HG03575 (cell line): ENCODE measurements around the gene RING1.

ENCODE experiments used
- ATAC-seq: cut with Tn5 transposase; IDR thresholded peaks from one replicate; pipeline ENCODE4 v1.9.1; 2021; ENCODE audit not compliant: unreplicated experiment, insufficient number of reproducible peaks, low FRiP score; ENCODE audit errors: extremely low read depth

Gene RING1

GRCh38 chr6:33208091-33208967 is at the start of gene RING1:
RING1 (plus strand) TSS chr6:33208500; CDS start chr6:33208823, 323 bp downstream.
- ATAC-seq = no peak

DNA sequence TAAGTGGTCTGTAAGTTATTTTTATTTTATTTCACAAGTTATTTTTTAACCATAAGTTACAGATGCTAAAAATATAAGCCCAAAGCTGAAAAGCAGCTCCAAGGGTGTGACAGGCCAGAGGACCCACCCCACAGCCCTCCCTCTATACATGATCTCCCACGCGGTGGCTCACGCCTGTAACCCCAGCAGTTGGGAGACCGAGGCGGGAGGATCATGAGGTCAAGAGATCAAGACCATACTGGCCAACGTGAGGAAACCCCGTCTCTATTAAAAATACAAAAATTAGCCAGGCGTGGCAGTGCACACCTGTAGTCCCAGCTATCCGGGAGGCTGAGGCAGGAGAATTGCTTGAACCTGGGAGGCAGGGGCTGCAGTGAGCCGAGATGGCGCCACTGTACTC is 48.2 kb upstream of the RING1 start:
- no peak for ATAC-seq

DNA sequence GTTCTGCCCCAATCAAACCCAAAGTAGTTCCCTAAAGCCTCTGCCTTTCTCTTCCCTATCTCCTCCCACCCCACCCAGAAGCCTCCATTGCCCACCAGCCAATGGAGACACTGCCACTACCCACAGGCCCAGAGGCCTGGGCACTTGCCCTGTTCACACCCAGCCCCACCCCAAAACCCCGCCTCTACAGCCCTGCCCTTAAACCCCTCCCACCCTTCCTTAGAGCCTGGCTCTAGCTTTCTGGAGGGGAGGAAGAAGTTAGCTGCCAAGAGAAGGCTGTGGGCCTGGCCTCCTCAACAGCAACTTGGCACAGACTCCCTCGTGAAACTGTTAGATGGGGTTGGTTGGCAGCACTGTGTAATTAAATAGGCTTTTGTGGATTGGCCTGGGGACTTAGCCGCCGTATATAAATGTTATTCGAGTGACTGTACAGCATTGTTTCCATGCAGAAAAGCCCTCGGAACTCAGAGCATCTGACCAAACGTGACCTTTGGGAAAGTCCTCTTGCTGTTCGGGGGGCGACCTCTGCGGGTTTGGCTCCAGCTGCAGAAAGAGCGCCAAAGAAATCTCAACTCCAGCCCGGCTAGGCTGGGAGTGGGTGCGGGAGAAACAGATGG is 47.5 kb upstream of the RING1 start:
- ATAC-seq = no peak

DNA sequence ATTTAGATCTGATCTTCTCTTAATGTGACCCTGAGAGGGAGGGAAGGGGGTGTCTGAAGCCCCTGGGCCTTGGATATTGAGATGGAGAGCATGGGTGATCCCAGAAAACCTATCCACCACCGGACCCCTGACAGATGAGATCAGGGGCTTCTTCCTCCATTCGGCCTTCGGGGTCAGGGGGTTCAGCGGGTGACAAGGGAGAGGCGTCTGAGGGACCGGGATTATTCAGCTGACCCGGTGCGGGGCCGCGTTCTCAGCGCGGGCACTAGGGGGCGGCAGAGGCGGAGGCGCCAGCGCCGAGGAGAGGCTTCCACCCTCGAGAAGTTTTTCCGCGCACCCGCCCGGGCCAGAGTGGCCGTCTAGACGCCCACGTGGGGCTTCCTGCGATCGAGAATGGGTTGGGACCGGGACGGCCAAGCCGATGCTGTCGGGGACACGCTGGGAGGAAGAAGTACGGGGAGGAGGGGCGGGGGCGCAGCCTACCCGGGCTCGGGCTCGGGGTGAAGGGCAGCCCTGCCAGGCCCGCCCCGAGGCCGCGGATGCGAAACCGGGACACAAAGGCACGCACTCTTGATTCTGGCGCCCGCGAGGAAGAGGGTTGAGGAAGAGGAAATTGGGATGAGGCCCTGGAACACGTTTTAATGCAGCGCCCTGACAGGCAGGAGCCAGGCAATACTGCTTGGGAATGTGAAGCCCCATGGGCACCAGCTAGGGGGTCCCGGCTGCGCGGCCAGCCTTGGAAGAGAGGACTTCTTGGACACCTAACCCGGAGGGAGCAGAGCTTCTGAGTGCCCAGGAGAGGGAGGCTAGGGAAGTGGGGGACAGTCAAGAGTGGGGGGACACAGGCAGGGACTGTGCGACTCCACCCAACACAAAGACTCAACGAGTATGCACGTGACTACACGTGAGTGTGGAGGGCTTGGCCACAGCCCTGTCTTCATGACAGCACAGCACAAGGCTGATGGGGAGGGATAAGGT is 46.7 kb upstream of the RING1 start:
- no peak for ATAC-seq

- no peak for ATAC-seq
Observed at GRCh38 chr6:33163540-33163939, 44.8 kb upstream of the RING1 start.

DNA sequence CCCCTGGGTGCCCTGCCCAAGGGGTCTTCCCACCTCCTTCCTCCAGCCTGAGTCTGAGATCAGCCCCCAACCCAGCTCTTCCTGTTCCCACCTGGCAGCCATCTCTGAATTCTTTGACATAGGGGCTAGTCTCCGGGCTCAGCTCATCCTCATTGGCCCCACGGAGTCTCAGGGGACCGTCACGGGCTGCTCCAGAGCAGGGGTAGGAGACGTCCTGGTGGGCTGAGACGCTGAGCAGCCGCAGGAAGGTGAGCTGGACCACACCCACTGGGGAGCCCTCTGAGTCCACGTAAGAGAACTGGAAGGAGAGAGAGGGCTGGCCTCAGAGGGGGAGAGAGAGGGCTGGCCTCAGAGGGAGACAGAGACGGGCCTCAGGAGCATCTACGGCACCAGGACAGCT is 44.1 kb upstream of the RING1 start:
- ATAC-seq = no peak

GRCh38 chr6:33164665-33165373 is 43.5 kb upstream of the RING1 start:
- ATAC-seq = no peak

DNA sequence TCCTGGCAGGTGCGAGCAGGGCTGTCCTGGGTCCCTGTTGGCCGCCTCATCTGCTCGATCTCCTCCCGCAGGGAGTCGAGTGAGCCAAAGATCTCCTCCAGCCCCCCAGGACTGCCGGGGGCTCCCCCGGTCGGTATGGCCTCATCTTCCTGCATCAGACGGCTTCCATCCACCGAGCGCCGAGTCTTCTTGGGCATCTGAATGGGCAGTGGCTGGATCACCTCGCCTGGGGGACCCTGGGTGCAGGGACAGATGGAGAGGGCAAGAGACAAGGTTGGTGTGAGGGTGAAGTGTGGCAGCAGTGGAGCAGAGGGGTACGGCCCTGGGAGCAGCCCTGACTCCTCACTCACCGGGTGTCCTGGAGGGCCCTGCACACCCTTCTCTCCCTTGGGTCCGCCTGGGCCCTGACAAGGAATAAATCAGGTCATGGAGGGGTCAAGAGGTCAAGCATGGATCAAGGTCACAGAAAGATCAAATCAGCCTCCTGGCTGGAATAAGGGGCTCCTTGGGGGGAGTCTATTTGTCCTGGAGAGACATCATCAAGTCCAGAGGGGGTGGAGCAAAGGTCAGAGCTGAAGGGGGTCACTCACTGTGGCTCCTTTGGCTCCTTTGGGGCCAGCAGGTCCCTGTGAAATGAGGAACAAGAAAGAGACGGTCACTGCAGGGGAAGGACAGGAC is 42.6 kb upstream of the RING1 start:
- ATAC-seq = no peak

GRCh38 chr6:33166363-33166762 is 41.9 kb upstream of the RING1 start:
- no peak for ATAC-seq

- ATAC-seq = no peak
Observed at GRCh38 chr6:33166811-33167210, 41.5 kb upstream of the RING1 start.

- ATAC-seq = no peak
Observed at GRCh38 chr6:33167374-33168283, 40.7 kb upstream of the RING1 start.

- ATAC-seq = no peak
Observed at GRCh38 chr6:33168284-33168601, 40.1 kb upstream of the RING1 start.

DNA sequence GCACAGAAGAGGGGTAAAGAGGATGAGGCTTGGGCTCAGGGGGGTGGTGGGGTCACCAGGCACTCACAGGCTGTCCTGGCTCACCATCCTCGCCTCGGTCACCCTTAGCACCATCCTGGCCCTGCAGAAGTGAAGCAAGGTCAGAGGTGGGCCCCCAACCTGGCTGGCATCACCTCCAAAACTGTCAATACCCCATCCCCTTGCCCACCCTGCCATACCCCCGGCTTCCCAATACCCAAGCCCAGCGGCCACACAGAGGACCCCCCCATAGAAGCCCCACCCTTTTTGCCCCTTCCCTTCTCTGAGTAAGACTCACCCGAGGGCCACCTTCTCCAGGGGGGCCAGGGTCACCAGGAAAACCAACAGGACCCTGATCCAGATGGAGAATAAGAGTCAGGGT is 39.7 kb upstream of the RING1 start:
- ATAC-seq = no peak

- no peak for ATAC-seq
Observed at GRCh38 chr6:33169291-33170175, 38.8 kb upstream of the RING1 start.

DNA sequence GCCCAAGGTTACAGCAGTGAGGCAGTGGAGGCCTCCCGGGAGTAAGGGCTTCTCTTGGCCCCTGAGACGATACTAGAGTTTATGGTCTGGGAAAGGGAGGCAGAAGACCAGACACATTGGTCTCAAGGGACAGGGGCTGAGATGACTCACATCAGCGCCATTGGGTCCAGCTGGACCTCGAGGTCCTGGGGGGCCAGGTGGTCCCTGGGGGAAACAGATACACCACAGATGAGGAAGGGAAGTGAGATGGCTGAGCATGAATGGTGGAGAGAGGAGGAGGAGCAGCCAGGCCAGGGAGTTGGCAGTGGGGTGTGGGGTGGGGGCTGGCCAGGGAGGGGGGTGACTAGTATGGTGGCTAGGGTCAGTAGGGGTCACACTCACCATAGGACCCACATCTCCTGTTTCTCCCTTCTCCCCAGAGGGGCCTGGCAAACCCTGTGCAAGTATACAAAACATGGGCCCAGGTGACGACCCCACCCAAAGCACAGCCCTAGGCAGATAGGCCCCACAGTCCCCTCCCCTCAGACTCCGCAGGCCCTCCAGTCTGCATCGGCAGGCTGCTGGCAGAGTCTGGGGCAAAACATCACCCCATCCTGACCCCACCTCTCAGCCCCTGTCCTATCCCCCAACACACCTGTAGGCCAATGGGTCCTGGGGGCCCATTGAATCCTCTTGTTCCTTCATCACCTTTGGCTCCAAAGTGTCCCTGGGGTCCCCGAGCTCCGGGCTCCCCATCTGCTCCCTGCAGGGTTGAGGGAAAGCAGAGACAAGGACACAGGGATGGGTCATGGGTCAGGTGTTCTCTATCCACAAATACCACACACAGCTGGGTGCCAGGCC is 37.9 kb upstream of the RING1 start:
- no peak for ATAC-seq
